Measurements from ENCODE around the gene ZNF497.

ZNF497 gene

GRCh38 chr19:58305932-58306323 lies 56.6 kb downstream of the ZNF497 start:
- no peak for DNase-seq

DNA sequence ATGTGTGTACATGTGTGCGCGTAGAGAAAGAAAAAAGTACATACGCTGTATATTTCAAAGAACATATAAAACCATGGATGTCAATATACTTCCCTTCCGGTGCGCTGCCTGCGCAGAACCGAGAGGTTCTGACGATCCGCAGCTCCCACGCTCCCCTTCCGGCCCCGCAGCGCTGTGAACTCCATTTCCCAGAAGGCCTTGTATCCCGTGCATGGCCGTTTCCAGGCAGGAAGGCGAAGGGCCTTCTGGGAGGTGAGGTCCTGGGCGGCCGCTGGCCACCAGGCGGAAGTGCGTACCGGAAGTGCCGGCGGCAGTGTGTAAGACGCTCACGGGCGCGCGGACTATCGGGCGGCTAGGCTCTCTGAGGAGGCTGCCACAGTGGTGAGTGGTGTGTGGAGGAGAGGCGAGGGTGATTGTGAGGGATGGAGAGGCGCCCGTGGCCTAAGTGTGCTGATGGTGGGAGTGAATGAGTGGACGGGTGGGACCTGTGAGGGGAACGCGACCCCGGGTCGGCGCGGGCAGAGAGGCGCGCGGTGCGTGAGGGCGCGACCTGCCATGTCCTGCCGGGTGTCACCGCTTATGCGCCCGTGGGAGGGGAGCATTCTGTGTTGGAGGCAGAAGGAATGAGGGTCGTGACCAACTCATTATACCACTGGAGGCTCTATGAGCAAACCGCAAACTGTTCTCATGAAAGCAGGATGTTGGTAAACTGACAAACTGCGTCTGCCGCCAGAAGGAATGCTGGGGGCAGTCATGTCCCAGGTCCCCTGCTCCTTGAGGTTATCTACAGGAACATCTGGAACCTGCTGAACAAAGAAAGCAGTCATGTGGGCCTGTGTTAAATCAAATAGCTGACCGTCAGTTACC lies 57.3 kb downstream of the ZNF497 start, which contains the start of gene ERVK3-1:
ERVK3-1 (plus strand) TSS at position 313 of the 867 bp plus-strand sequence. CDS start 6,792 bp downstream, outside the sequence.
- DNase-seq = peak; percentile 94

GRCh38 chr19:58304748-58305064 lies 57.8 kb downstream of the ZNF497 start:
- no peak for DNase-seq
